HepG2 (cell line): ENCODE measurements around the gene AK2. TPM values are rescaled to one million over a fixed set of nuclear protein-coding genes. Genes with fewer than 3 reads are reported as not detected.

Experiments
- ATAC-seq: fragments of 200-7000 bp; cut with Tn5 transposase; 3 replicates; pipeline ENCODE4 v1.9.1; 2020; ENCODE audit warnings: mild to moderate bottlenecking, moderate library complexity
- BruUV-seq: library from RNA; stranded (reverse); fragments of 400-500 nt; replicated peaks from 2 replicates; lab custom pipeline; 2021; lab: Mats Ljungman, UMichigan
- CTCF ChIA-PET: fragments of 300-600 bp; formaldehyde crosslinking; extraction: SDS; loops from one replicate; lab custom pipeline; 2021; ENCODE audit warnings: low total read pairs, inconsistent platforms, low intra/inter-chr PET ratio; lab: Yijun Ruan, JAX
- POLR2A ChIA-PET: fragments of 350-600 bp; sonication (Branson Sonifier 250); formaldehyde crosslinking; loops from one replicate; lab custom pipeline; 2020; ENCODE audit warnings: antibody characterized with exemption, inconsistent platforms; lab: Yijun Ruan, JAX
- DNase-seq: peaks from one replicate; pipeline ENCODE4 v3.0.0-alpha.2; 2015; ENCODE audit warnings: low spot score
- FAIRE-seq: peaks from 3 replicates; lab custom pipeline; 2011; peaks lifted over from hg19 to GRCh38; lab: Jason Lieb, UNC
- H2AFZ ChIP-seq: one replicate; pipeline ENCODE4 v1.6.1; 2011; ENCODE audit warnings: low read length, inconsistent platforms
- H3K27ac ChIP-seq: fragments of 300-600 bp; 3 replicates; pipeline ENCODE4 v1.8.0; 2011; ENCODE audit warnings: mixed run types, mild to moderate bottlenecking, mixed read lengths, low read length, inconsistent platforms; ENCODE audit not compliant: insufficient read depth; ENCODE audit errors: extremely low read length
- H3K27me3 ChIP-seq, 2 experiments: fragments of 200-600 bp in 1 of 2; 2 replicates in 1 of 2; 3 replicates in 1 of 2; pipeline versions ENCODE4 v1.6.0 to v1.8.0; 2011; ENCODE audit warnings: low read length in 2 of 2, mild to moderate bottlenecking in 2 of 2, moderate library complexity in 2 of 2, inconsistent platforms in 1 of 2; ENCODE audit not compliant: insufficient read depth in 2 of 2, control insufficient read depth in 1 of 2
- H3K36me3 ChIP-seq, 2 experiments: fragments of 200-600 bp in 1 of 2; replicated peaks in 1 of 2; 2 replicates in 1 of 2; 3 replicates in 1 of 2; pipeline versions ENCODE4 v1.5.1 to v1.8.0; 2011; ENCODE audit warnings: low read length in 2 of 2, inconsistent platforms in 1 of 2; ENCODE audit not compliant: insufficient read depth in 2 of 2, control insufficient read depth in 1 of 2
- H3K4me1 ChIP-seq: 2 replicates; pipeline ENCODE4 v1.5.1; 2012; ENCODE audit warnings: low read length, inconsistent platforms; ENCODE audit not compliant: insufficient read depth
- H3K4me2 ChIP-seq: 2 replicates; pipeline ENCODE4 v1.6.0; 2011; ENCODE audit warnings: low read depth, low read length, inconsistent platforms
- H3K4me3 ChIP-seq, 3 experiments: fragments of 200-600 bp in 1 of 3; sonication (generic), shearing (Covaris generic) in 1 of 3; replicated peaks in 1 of 3; 2 replicates each; pipeline ENCODE4 v1.5.1; 2011 to 2016; ENCODE audit warnings: low read length in 3 of 3, inconsistent platforms in 2 of 3, low read depth in 2 of 3, mild to moderate bottlenecking in 2 of 3, control low read depth in 1 of 3, mixed read lengths in 1 of 3; ENCODE audit not compliant: insufficient read depth in 1 of 3
- H3K79me2 ChIP-seq: one replicate; pipeline ENCODE4 v1.6.1; 2011; ENCODE audit warnings: low read length, inconsistent platforms; ENCODE audit not compliant: insufficient read depth
- H3K9ac ChIP-seq: 2 replicates; pipeline ENCODE4 v1.6.0; 2011; ENCODE audit warnings: mild to moderate bottlenecking, low read depth, low read length, inconsistent platforms; ENCODE audit not compliant: insufficient read depth
- H3K9me3 ChIP-seq: 2 replicates; pipeline ENCODE4 v1.5.1; 2012; ENCODE audit warnings: mild to moderate bottlenecking, low read length
- H4K20me1 ChIP-seq: 2 replicates; pipeline ENCODE4 v1.6.0; 2011; ENCODE audit warnings: inconsistent platforms, mild to moderate bottlenecking, low read length, moderate library complexity; ENCODE audit not compliant: insufficient read depth
- AKAP8 ChIP-seq: sonication (generic); formaldehyde crosslinking; IDR thresholded peaks from 2 replicates; pipeline ENCODE4 v1.5.1; 2020; ENCODE audit warnings: mild to moderate bottlenecking, missing genetic modification reagents
- EHMT2 ChIP-seq: fragments of 200-600 bp; sonication (generic); IDR thresholded peaks from 2 replicates; pipeline ENCODE4 v1.7.0; 2017; ENCODE audit warnings: antibody characterized with exemption, low read depth, low read length, borderline replicate concordance
- ELF3 ChIP-seq: IDR thresholded peaks from 2 replicates; pipeline ENCODE4 v1.6.1; 2016; ENCODE audit warnings: missing genetic modification reagents, missing compliant biosample characterization
- FOXK2 ChIP-seq: fragments of 450-650 bp; IDR thresholded peaks from 2 replicates; pipeline ENCODE4 v1.6.1; 2016
- GABPA ChIP-seq, 2 experiments: IDR thresholded peaks; 2 replicates each; pipeline ENCODE4 v1.6.1; 2011 to 2016; ENCODE audit warnings: low read depth in 2 of 2, low read length in 1 of 2, missing biosample characterization in 1 of 2, missing genetic modification characterization in 1 of 2
- HNF4G ChIP-seq, 2 experiments: sonication (generic) in 1 of 2; formaldehyde crosslinking in 1 of 2; IDR thresholded peaks; 2 replicates each; pipeline versions ENCODE4 v1.4.0 to v1.6.1; 2011 to 2020; ENCODE audit warnings: borderline replicate concordance in 2 of 2, low read depth in 2 of 2, mild to moderate bottlenecking in 2 of 2, low read length in 1 of 2, missing genetic modification reagents in 1 of 2, moderate library complexity in 1 of 2
- MLLT10 ChIP-seq: sonication (generic); formaldehyde crosslinking; IDR thresholded peaks from 2 replicates; pipeline ENCODE4 v1.4.0; 2020; ENCODE audit warnings: missing genetic modification reagents
- SCMH1 ChIP-seq: sonication (generic); formaldehyde crosslinking; IDR thresholded peaks from 2 replicates; pipeline ENCODE4 v1.9.0; 2021; ENCODE audit warnings: missing genetic modification reagents, mild to moderate bottlenecking, borderline replicate concordance
- ZNF724P ChIP-seq: sonication (generic); formaldehyde crosslinking; IDR thresholded peaks from 2 replicates; pipeline ENCODE4 v1.8.0; 2022; ENCODE audit warnings: missing genetic modification reagents, borderline replicate concordance
- ZNF747 ChIP-seq: sonication (generic); formaldehyde crosslinking; IDR thresholded peaks from 2 replicates; pipeline ENCODE4 v1.8.1; 2023; ENCODE audit warnings: missing genetic modification reagents, mild to moderate bottlenecking, borderline replicate concordance
- ZSCAN25 ChIP-seq: sonication (generic); formaldehyde crosslinking; IDR thresholded peaks from 2 replicates; pipeline ENCODE4 v1.8.0; 2022; ENCODE audit warnings: mild to moderate bottlenecking, missing genetic modification reagents
- WGBS: methylation state at CpG from one replicate; pipeline ENCODE4 v1.1.6; 2017; ENCODE audit warnings: low lambda C conversion rate; 5-methylcytosine and 5-hydroxymethylcytosine counted together
- in situ Hi-C: cut with HindIII; loops from 2 replicates; pipeline ENCODE4 v1.10.0; 2017; ENCODE audit warnings: low pct_unique_long_range_greater_than_20kb; ENCODE audit not compliant: extremely low pct_ligation_motif_present
- intact Hi-C: fragments of 100-400 bp; cut with micrococcal nuclease; formaldehyde crosslinking; loops from one replicate; pipeline ENCODE4 v1.10.0; 2022; ENCODE audit not compliant: unreplicated experiment
- polyA plus RNA-seq, 8 experiments: library from polyadenylated mRNA; depleted of rRNA in 3 of 8; stranded (reverse) in 7 of 8; unstranded in 1 of 8; fragments of >200 nt; fragmentation: Illumina TruSeq in 4 of 8; extraction: Trizol in 4 of 8; gene quantifications; 2 replicates each; pipeline versions ENCODE4 v1.2.1 to v1.2.3, GENCODE V29; 2011 to 2016; ENCODE audit warnings: low read depth in 4 of 8, missing spikeins in 1 of 8, mixed read lengths in 1 of 8; ENCODE audit not compliant: insufficient read depth in 1 of 8
- total RNA-seq, 5 experiments: library from RNA; depleted of rRNA; stranded (reverse); fragments of >200 nt; fragmentation: Illumina TruSeq; extraction: Trizol; gene quantifications; 2 replicates each; pipeline ENCODE4 v1.2.3, GENCODE V29; 2016; ENCODE audit warnings: low read depth in 1 of 5
- TF ChIP-seq, protein P1 (sequence below): sonication (generic); formaldehyde crosslinking; IDR thresholded peaks from 2 replicates; pipeline ENCODE4 v1.8.1; 2022; ENCODE audit warnings: mild to moderate bottlenecking, missing genetic modification reagents
- TF ChIP-seq, protein P2 (sequence below): sonication (generic); formaldehyde crosslinking; IDR thresholded peaks from 2 replicates; pipeline ENCODE4 v1.5.1; 2020; ENCODE audit warnings: mild to moderate bottlenecking, missing genetic modification reagents
- TF ChIP-seq, protein P3 (sequence below): sonication (generic); formaldehyde crosslinking; IDR thresholded peaks from 2 replicates; pipeline ENCODE4 v1.4.0; 2020; ENCODE audit warnings: missing genetic modification reagents
- TF ChIP-seq, protein P4 (sequence below): sonication (generic); formaldehyde crosslinking; conservative IDR thresholded peaks from 2 replicates; pipeline ENCODE4 v1.8.0; 2022; ENCODE audit warnings: low read depth, missing genetic modification reagents

Gene AK2
- total and polyA plus RNA-seq, 2 of the 13 experiments (the other 11 are each of a cell fraction or from before 2014, with no cell fraction given): 170 to 188 TPM

DNA sequence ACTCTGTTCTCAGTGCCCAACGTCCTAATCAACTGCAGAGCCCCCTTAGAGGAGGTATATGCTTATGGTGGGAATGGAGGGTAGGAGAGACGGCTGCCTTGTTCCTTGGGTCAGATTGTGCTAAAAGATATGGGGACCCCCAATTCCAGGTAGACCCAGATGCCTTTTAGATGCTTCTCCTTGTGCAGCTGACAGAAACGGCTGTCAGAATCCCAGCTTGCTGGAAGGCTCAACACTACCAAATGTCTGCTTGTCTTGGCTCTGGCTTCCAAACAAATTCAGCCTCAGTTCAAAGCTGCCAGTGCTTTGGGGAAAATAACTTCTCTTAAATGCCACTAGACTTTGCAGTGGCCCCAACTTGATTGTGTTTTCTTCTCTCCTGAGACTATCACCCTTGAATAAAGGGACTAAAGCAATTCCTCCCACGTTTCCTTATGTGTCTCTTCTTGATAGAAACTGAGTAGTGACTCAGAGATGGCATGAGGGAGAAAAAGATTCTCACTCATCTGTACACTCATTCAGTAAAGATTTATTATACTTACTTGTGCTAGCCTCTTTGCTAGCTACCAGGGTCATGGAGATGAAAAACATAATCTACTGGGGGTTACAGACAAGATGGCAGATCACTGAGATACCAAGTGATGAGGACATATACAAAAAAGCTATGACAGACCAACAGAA, 68.7 kb downstream of the AK2 start:
- no TSS peak for BruUV-seq
- Histone ChIP-seq H3K79me2 (peaks cover 5% of the 10 kb centered on the region), H2AFZ (no peak overlapping the region), H4K20me1 (peaks cover 3% of the 10 kb centered on the region; the same call in 1 of the 2 replicates), H3K9ac (no peak overlapping the region), H3K9me3 (no peaks in the 10 kb centered on the region), H3K27ac (no peak overlapping the region), H3K36me3 (no peaks in the 10 kb centered on the region), H3K4me3 (no peak overlapping the region)
- CTCF ChIA-PET: no interaction called here
- ATAC-seq: no peak
- in situ Hi-C loops: no loop called here
- DNase-seq: no peak
- WGBS: 2% methylated on average over 4 of the region's 4 CpGs
- TF ChIP-seq AKAP8 (CRISPR knock-in tag): no peak
- no peak for TF ChIP-seq HNF4G (IDR thresholded peaks at IDR 0.05; ENCODE audit: borderline replicate concordance, low read depth, low read length)
- no peak for TF ChIP-seq HNF4G (CRISPR knock-in tag; IDR thresholded peaks at IDR 0.05; ENCODE audit: borderline replicate concordance, low read depth)
- TF ChIP-seq ZNF724P (CRISPR knock-in tag): no peak
- TF ChIP-seq FOXK2: no peak
- no peak for TF ChIP-seq GABPA (IDR thresholded peaks at IDR 0.05; ENCODE audit: low read depth, low read length)
- no peak for TF ChIP-seq GABPA (CRISPR knock-in tag; IDR thresholded peaks at IDR 0.05; ENCODE audit: low read depth)
- TF ChIP-seq, protein P1, sequence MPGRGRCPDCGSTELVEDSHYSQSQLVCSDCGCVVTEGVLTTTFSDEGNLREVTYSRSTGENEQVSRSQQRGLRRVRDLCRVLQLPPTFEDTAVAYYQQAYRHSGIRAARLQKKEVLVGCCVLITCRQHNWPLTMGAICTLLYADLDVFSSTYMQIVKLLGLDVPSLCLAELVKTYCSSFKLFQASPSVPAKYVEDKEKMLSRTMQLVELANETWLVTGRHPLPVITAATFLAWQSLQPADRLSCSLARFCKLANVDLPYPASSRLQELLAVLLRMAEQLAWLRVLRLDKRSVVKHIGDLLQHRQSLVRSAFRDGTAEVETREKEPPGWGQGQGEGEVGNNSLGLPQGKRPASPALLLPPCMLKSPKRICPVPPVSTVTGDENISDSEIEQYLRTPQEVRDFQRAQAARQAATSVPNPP (CRISPR knock-in tag): no peak
- no peak for TF ChIP-seq EHMT2
- TF ChIP-seq SCMH1 (CRISPR knock-in tag): no peak
- TF ChIP-seq ZSCAN25 (CRISPR knock-in tag): no peak
- no peak for TF ChIP-seq ZNF747 (CRISPR knock-in tag)
- TF ChIP-seq, protein P2, sequence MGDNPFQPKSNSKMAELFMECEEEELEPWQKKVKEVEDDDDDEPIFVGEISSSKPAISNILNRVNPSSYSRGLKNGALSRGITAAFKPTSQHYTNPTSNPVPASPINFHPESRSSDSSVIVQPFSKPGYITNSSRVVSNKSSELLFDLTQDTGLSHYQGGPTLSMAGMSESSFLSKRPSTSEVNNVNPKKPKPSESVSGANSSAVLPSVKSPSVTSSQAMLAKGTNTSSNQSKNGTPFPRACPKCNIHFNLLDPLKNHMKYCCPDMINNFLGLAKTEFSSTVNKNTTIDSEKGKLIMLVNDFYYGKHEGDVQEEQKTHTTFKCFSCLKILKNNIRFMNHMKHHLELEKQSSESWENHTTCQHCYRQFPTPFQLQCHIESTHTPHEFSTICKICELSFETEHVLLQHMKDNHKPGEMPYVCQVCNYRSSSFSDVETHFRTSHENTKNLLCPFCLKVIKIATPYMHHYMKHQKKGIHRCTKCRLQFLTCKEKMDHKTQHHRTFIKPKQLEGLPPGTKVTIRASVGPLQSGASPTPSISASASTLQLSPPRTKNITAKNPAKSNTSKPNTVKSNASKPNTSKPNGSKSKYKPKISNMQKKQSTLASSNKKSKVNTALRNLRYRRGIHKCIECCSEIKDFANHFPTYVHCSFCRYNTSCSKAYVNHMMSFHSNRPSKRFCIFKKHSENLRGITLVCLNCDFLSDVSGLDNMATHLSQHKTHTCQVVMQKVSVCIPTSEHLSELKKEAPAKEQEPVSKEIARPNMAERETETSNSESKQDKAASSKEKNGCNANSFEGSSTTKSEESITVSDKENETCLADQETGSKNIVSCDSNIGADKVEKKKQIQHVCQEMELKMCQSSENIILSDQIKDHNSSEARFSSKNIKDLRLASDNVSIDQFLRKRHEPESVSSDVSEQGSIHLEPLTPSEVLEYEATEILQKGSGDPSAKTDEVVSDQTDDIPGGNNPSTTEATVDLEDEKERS (CRISPR knock-in tag): no peak
- TF ChIP-seq, protein P3, sequence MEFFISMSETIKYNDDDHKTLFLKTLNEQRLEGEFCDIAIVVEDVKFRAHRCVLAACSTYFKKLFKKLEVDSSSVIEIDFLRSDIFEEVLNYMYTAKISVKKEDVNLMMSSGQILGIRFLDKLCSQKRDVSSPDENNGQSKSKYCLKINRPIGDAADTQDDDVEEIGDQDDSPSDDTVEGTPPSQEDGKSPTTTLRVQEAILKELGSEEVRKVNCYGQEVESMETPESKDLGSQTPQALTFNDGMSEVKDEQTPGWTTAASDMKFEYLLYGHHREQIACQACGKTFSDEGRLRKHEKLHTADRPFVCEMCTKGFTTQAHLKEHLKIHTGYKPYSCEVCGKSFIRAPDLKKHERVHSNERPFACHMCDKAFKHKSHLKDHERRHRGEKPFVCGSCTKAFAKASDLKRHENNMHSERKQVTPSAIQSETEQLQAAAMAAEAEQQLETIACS: no peak
- no peak for TF ChIP-seq MLLT10
- TF ChIP-seq ELF3: no peak
- TF ChIP-seq, protein P4, sequence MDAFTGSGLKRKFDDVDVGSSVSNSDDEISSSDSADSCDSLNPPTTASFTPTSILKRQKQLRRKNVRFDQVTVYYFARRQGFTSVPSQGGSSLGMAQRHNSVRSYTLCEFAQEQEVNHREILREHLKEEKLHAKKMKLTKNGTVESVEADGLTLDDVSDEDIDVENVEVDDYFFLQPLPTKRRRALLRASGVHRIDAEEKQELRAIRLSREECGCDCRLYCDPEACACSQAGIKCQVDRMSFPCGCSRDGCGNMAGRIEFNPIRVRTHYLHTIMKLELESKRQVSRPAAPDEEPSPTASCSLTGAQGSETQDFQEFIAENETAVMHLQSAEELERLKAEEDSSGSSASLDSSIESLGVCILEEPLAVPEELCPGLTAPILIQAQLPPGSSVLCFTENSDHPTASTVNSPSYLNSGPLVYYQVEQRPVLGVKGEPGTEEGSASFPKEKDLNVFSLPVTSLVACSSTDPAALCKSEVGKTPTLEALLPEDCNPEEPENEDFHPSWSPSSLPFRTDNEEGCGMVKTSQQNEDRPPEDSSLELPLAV (CRISPR knock-in tag): no peak
- TF ChIP-seq, all 625 proteins: peak for 0
- intact Hi-C loops: no loop called here
- Histone ChIP-seq H3K4me1 (peaks cover 10% of the 10 kb centered on the region), H3K27me3 (peaks cover 4 to 25% of the 10 kb centered on the region in 2 experiments; a peak in 3 of 5 replicates), H3K4me2 (no peak overlapping the region)
- POLR2A ChIA-PET: no interaction called here
- FAIRE-seq: no peak
